Measurements from ENCODE around the gene FAM171A2.
A peak's percentile ranks its signal among the peaks of the same experiment; 100 is the strongest.
"Not testable (repeated sequence)": the region's sequence is repeated elsewhere in the genome, so short reads cannot be mapped to it uniquely, and the experiment has no call there.

The FAM171A2 gene

GRCh38 chr17:44363613-44364159 is at the start of gene FAM171A2:
TSS of gene FAM171A2 (minus strand) at chr17:44363853. CDS start at chr17:44363714, 139 bp downstream.
- peak within 1 kb of the TSS; percentile 44 to 74 (median 54) for H3K4me3 ChIP-seq
- H3K27ac ChIP-seq: peak within 1 kb of the TSS in 12 of 21 experiments; percentile 0 to 63 (median 34)

DNA sequence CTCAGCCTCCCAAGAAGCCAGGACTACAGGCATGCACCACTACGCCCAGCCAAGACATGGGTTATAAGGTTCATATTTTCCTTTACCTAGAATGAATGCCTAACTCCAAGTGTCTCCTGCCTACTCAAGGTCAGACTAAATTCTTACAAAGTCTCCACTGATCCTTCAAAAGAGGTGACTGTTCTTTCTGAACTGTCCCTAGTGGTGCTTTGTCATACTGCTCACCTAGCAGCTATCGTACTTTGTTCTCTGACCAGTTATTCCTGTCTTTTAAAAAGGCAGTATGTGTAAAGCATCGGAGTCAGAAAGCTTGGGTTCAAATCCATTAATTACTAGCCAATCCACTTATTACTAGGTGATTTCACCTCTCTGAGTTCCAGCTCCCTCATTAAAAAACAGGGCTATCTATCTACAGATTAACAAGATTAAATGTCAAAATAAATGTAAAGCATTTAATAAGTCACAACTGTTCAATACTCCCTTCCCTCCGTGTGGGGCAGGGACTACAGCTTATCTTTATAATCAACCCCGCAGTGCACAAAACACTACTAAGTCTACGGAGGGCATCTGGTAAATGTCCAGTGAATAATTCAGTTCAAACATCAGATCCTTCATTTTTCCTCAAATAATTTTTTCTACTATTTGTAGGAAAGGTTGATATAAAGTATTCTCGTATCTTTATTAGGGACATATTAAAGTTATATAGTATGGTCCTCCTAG is 45.8 kb upstream of the FAM171A2 start:
- H3K27ac ChIP-seq: no peak overlapping the region

GRCh38 chr17:44408786-44409185 is 45.1 kb upstream of the FAM171A2 start:
- H3K4me3 ChIP-seq: no peak overlapping the region
- H3K27ac ChIP-seq: no peak overlapping the region

More for the DNA sequence above, 45.8 kb upstream of the FAM171A2 start:
- no peak overlapping the region for H3K4me3 ChIP-seq

- no peak overlapping the region for H3K27ac ChIP-seq
- H3K4me3 ChIP-seq: no peak overlapping the region
These were observed 39.0 kb upstream of the FAM171A2 start for GRCh38 chr17:44402564-44403172.

DNA sequence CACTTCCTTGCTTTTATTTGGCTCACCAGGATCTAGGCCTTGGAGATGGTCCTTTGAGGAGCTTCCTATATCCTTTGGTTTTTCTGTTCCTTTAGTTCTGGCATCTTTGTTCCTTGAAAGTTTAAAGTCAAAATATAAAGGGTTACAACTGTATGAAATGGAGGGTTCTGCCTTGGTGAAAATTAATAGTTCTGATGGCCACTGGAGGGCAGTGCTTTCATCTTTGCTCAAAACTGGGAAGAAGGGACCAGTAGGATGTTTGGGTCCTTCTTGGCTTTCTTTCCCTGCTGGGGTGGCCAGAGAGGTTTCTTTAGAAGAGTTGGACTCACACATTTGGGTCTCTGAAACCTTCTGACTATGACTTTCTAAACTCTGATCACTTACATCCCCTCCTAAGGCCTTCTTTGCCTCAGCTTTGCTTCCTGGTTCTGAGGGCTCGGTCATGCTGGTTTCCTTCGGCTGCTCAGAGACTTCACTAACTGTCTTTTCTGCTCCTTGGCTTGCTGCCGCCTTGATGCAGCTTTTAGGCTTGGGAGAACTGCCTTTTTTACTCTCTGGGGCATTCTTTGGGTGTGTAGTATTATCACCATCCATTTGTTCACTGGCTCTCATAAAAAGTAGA is 36.7 kb upstream of the FAM171A2 start:
- Histone ChIP-seq H3K27ac (no peak overlapping the region), H3K4me3 (no peak overlapping the region)

GRCh38 chr17:44398692-44399691 is 35.3 kb upstream of the FAM171A2 start:
- no peak overlapping the region for H3K4me3 ChIP-seq
- H3K27ac ChIP-seq: no peak overlapping the region

DNA sequence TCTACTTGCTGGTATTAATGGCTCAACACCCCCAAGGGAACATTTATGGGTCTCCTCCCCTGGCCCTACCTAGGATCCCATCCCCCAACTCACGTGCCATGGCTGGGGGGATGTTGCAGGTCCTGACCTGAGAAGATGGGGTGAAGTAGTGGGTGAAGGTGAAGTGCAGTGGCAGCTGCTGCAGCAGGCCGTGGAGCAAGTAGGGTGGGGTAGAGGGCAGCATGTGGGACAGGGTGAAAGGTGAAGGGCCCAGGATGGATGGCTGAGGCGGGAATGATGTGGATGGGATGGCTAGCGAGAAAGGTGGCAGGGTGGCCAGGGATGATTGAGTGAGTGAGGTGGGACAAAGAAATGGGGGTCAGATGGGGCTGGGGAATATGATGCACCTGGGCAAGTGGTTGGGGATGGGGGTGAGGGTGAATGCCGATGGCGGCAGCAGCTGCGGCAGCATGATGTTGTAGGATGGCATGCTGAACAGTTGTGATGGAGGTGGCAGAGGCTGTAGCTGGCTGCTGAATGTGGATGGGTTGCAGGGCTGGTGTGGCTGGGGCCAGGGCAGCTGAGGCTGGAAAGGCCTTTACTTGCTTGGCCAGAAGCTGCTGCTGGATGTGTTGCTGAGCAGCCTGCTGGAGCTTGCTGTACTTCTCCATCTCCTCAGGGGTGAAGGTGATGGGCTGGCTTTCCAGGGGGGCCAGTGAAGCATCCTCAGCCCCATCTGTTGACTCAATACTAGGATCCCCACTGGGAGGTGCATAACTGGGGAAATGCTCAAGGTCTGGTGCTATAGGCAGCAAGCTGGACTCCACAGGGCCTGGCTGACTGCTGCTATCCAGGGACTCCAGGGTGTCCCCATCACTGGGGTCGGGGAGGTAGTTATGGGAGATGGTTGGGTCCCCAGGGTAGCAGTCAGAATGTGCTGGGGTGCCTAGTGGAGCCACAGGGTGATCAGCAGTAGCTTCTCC is 34.1 kb upstream of the FAM171A2 start:
- Histone ChIP-seq H3K27ac (no peak overlapping the region), H3K4me3 (no peak overlapping the region)

DNA sequence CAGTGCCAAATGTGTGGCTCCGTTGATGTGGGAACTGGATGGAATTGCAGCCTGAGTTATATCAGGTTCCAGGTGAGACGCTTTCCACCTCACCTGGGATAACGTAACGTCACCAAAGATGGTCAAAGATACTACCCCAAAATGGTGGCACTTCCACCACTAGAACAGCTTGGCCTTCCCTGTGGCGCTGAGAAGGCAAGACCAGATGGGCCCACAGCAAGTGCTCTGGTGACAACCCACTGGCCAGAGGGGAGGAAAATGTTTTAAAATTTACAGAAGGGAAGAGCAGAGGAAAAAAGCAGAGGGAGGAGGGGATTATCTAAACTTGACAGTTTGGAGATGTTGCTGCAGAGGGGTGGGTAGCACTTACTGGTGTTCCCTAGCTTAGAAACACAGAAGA is 33.3 kb upstream of the FAM171A2 start:
- Histone ChIP-seq H3K27ac (no peak overlapping the region), H3K4me3 (no peak overlapping the region)

DNA sequence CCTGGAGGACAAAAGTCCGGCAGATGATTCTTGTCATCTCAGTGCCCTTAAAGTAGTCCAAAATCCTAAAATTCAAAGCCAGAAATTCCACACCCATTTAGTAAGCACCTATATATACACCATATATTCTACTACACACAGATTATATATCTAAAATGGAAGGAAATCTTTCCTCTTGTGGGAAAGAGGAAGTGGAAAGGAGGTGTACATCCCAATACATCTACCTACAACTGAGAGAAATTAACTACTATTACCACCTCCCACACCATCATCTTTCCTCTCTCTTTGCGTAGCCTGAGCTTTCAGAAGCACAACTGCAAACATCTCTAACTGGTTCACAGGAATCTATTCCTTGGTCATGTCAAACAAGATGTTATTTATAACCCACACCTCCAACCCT is 31.2 kb upstream of the FAM171A2 start:
- H3K27ac ChIP-seq: no peak overlapping the region
- H3K4me3 ChIP-seq: no peak overlapping the region

DNA sequence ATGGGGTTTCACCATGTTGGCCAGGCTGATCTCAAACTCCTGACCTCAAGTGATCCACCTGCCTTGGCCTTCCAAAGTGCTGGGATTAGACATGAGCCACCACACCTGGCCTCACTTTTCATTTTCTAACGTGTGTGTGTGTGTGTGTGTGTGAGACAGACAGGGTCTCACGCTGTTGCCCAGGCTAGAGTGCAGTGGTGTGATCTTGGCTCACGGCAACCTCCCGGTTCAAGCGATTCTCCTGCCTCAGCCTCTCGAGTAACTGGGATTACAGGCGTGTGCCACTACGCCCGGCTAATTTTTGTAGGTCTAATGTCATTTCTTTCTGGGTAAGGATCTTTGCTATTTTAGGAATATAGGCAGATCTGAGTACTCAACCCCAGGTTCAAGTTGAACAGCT is 30.5 kb upstream of the FAM171A2 start:
- H3K27ac ChIP-seq: not testable (repeated sequence)

GRCh38 chr17:44390250-44390870 is 26.7 kb upstream of the FAM171A2 start:
- Histone ChIP-seq H3K27ac (peak overlapping the region in 1 of 21 experiments; percentile 11), H3K4me3 (no peak overlapping the region)

More for the DNA sequence above, 30.5 kb upstream of the FAM171A2 start:
- not testable (repeated sequence) for H3K4me3 ChIP-seq

- H3K4me3 ChIP-seq: no peak overlapping the region
- peak overlapping the region in 1 of 21 experiments; percentile 11 for H3K27ac ChIP-seq
These were observed 26.1 kb upstream of the FAM171A2 start for GRCh38 chr17:44389723-44390202.

DNA sequence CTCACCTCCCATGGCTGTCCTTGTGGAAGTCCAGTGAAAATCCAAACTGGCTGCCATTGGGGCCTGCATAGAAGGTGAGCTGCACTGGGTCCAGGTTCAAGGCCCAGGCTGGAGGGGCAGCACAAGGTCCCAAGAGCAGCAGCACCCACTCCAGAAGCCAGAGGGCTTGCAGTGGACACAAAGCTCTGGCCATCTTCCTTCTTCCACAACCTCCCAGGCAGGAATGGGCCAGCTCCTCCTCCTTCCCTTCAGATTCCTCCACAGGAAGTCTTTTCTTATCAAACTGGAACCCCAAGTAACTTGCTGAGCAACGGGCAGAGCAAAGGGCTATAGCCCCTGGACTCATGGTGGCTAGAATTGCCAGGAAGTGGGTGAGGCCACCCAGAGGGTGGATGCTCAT is 25.6 kb upstream of the FAM171A2 start, which contains the start of gene ITGA2B:
Gene ITGA2B, minus strand, starts transcription at position 369 of the 400 bp plus-strand sequence. Its CDS starts 176 bp downstream, at position 193.
- peak within 1 kb of the TSS in 1 of 21 experiments; percentile 11 for H3K27ac ChIP-seq

GRCh38 chr17:44387804-44388203 is 24.2 kb upstream of the FAM171A2 start:
- no peak overlapping the region for H3K4me3 ChIP-seq
- H3K27ac ChIP-seq: no peak overlapping the region

More for the DNA sequence above, 25.6 kb upstream of the FAM171A2 start, which contains the start of gene ITGA2B:
- no peak within 1 kb of the TSS for H3K4me3 ChIP-seq

- H3K27ac ChIP-seq: no peak overlapping the region
These were observed 22.5 kb upstream of the FAM171A2 start for GRCh38 chr17:44386182-44386525.

DNA sequence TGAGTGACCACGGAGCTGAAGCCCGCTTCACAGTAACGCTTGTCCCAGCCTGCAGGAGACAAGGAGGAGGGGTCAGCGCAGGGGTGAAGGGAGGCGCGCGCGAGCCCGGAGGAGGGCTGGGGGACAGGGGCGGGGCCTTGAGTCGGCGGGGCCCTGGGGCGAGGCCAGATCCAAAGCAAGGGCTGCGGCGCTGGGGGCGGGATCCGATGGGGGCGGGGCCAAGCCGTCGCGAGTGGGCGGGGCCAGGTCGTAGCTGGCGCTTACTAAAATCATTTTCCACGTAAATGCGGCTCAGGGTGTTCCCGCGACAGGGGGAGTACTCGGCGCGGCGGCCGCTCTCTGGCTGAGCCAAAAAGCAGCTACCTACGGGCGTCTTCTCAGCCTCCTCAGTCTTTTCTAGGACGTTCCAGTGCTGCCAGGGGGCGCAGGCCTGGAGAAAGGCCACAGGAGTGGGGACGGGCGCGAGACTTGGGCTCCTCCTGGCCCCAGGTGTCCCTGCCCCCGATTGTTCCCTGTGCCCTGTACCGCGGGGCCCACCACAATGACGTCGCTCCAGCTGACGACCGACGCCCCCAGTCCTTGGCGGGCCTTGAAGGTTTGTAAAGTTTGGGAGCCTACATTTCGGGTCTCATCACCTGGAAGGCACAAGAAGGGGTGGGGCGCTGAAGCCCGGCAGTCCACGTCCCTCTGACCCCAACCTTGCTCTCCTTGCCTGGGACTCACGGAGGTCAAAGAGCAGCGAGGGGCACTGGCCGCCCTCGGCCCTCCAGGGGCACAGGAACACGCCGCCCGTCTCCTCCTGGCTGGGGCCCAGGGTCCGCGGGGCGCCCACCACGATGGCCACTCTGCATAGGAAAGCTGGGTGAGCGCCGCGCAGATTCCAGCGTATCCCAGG is 21.9 kb upstream of the FAM171A2 start:
- H3K4me3 ChIP-seq: peak overlapping the region; percentile 31 to 50 (median 36)
- H3K27ac ChIP-seq: peak overlapping the region in 3 of 21 experiments; percentile 1 to 62 (median 47)

More at GRCh38 chr17:44386182-44386525, 22.5 kb upstream of the FAM171A2 start:
- peak overlapping the region in 4 of 7 experiments; percentile 36 to 50 (median 44) for H3K4me3 ChIP-seq

All from skin epidermis (tissue), 12 donors.